ENCODE data around the gene YPEL1.

YPEL1 gene

GRCh38 chr22:21766691-21767462, 31.3 kb upstream of the YPEL1 start:
- no peak for DNase-seq (ENCODE audit: low read depth)
- H3K4me3 ChIP-seq (ENCODE audit: low read depth, low read length), result no peak overlapping the region
- TF ChIP-seq CTCF (IDR thresholded peaks at IDR 0.05; ENCODE audit: low read depth, low read length, missing control alignments), result no peak

GRCh38 chr22:21765909-21766529, 30.4 kb upstream of the YPEL1 start:
- H3K4me3 ChIP-seq (ENCODE audit: low read depth, low read length), result no peak overlapping the region
- TF ChIP-seq CTCF (IDR thresholded peaks at IDR 0.05; ENCODE audit: low read depth, low read length, missing control alignments), result no peak
- DNase-seq (ENCODE audit: low read depth), result no peak

GRCh38 chr22:21764038-21764804, 28.6 kb upstream of the YPEL1 start:
- DNase-seq (ENCODE audit: low read depth), result no peak
- no peak overlapping the region for H3K4me3 ChIP-seq (ENCODE audit: low read depth, low read length)
- TF ChIP-seq CTCF (IDR thresholded peaks at IDR 0.05; ENCODE audit: low read depth, low read length, missing control alignments), result no peak

- no peak for TF ChIP-seq CTCF (IDR thresholded peaks at IDR 0.05; ENCODE audit: low read depth, low read length, missing control alignments)
- no peak for DNase-seq (ENCODE audit: low read depth)
- H3K4me3 ChIP-seq (ENCODE audit: low read depth, low read length), result no peak overlapping the region
Measured at GRCh38 chr22:21762712-21763581, 27.4 kb upstream of the YPEL1 start.

- no peak overlapping the region for H3K4me3 ChIP-seq (ENCODE audit: low read depth, low read length)
- no peak for DNase-seq (ENCODE audit: low read depth)
- no peak for TF ChIP-seq CTCF (IDR thresholded peaks at IDR 0.05; ENCODE audit: low read depth, low read length, missing control alignments)
Measured at GRCh38 chr22:21761994-21762680, 26.5 kb upstream of the YPEL1 start.

- no peak overlapping the region for H3K4me3 ChIP-seq (ENCODE audit: low read depth, low read length)
- TF ChIP-seq CTCF (IDR thresholded peaks at IDR 0.05; ENCODE audit: low read depth, low read length, missing control alignments), result no peak
- DNase-seq (ENCODE audit: low read depth), result no peak
Measured at GRCh38 chr22:21761086-21761485, 25.5 kb upstream of the YPEL1 start.
